ENCODE data around the gene KCTD1. TPM values are rescaled to one million over a fixed set of nuclear protein-coding genes. Genes with fewer than 3 reads are reported as not detected.

Gene KCTD1
- total and polyA plus RNA-seq, 2 of the 8 experiments (the other 6 are each of a cell fraction or from before 2014, with no cell fraction given): 7.7 to 14.0 TPM

DNA sequence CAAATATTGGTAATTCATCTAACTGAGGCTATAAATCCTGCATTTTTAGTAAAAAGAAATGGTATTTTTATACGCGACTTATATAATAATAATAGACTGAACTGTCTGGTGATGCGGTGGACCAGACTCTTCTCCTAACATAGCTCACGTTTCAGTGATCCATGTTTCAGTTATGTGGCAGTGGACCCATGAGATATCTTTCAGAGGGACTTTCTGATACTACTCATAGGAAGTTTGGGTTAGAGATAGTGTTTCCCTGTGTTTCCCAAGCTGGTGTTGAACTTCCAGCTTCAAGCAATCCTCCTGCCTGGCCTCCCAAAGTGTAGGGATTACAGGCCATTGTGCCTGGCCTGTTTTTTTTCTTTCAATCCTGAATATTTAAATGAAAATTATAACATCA, 59.2 kb downstream of the KCTD1 start:
- no peak for FAIRE-seq
- no peak overlapping the region for H3K4me2 ChIP-seq (ENCODE audit: insufficient read depth in 1 of 2, low read depth in 2 of 2, low read length in 2 of 2)
- H3K23me2 ChIP-seq (ENCODE audit: low read depth, low read length): no peaks in the 10 kb centered on the region
- TF ChIP-seq, protein P1, sequence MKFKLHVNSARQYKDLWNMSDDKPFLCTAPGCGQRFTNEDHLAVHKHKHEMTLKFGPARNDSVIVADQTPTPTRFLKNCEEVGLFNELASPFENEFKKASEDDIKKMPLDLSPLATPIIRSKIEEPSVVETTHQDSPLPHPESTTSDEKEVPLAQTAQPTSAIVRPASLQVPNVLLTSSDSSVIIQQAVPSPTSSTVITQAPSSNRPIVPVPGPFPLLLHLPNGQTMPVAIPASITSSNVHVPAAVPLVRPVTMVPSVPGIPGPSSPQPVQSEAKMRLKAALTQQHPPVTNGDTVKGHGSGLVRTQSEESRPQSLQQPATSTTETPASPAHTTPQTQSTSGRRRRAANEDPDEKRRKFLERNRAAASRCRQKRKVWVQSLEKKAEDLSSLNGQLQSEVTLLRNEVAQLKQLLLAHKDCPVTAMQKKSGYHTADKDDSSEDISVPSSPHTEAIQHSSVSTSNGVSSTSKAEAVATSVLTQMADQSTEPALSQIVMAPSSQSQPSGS (IDR thresholded peaks at IDR 0.05; ENCODE audit: low read length): no peak
- TF ChIP-seq RAD21 (IDR thresholded peaks at IDR 0.05 in 1 of 2, conservative IDR thresholded peaks at IDR 0.05 in 1 of 2; ENCODE audit: low read depth in 2 of 2, low read length in 2 of 2) (no peak), SP2 (IDR thresholded peaks at IDR 0.05; ENCODE audit: low read length) (no peak), SP1 (IDR thresholded peaks at IDR 0.05; ENCODE audit: low read depth, low read length) (no peak), GABPA (IDR thresholded peaks at IDR 0.05; ENCODE audit: borderline replicate concordance, insufficient read depth, low read length) (no peak), ZNF274 (IDR thresholded peaks at IDR 0.05; ENCODE audit: borderline replicate concordance, extremely low read depth, low read length) (no peak), YY1 (IDR thresholded peaks at IDR 0.05; ENCODE audit: low read depth, low read length) (no peak), TEAD4 (IDR thresholded peaks at IDR 0.05; ENCODE audit: low read depth, low read length) (no peak), JUND (IDR thresholded peaks at IDR 0.05; ENCODE audit: low read length) (no peak), CREB1 (IDR thresholded peaks at IDR 0.05) (no peak), GTF2F1 (IDR thresholded peaks at IDR 0.05; ENCODE audit: borderline replicate concordance, low read depth, low read length) (no peak), SRF (IDR thresholded peaks at IDR 0.05; ENCODE audit: low read depth, low read length) (no peak), PHF8 (conservative IDR thresholded peaks at IDR 0.05; ENCODE audit: low read depth, low read length) (no peak), SIRT6 (IDR thresholded peaks at IDR 0.05; ENCODE audit: low read length) (no peak)

More for the DNA sequence above, 59.2 kb downstream of the KCTD1 start:
- H3K9ac ChIP-seq (replicated peaks in 1 of 4; ENCODE audit: extremely low read depth in 1 of 4, low read depth in 3 of 4, low read length in 3 of 4): no peak overlapping the region
- H4K5ac ChIP-seq (ENCODE audit: insufficient read length, low read depth, low read length): no peak overlapping the region
- no peak overlapping the region for H3K56ac ChIP-seq (replicated peaks; ENCODE audit: insufficient read length, low read depth, low read length)
- H2BK20ac ChIP-seq (ENCODE audit: low read length): no peak overlapping the region
- no peak overlapping the region for H3K27ac ChIP-seq (ENCODE audit: low read depth, low read length)
- no peaks in the 10 kb centered on the region for H3K79me2 ChIP-seq (ENCODE audit: control insufficient read depth in 1 of 2, insufficient read depth in 2 of 2, low read length in 2 of 2)
- no peaks in the 10 kb centered on the region for H4K20me1 ChIP-seq (replicated peaks in 1 of 2; ENCODE audit: control insufficient read depth in 1 of 2, insufficient read depth in 2 of 2, low read length in 2 of 2)
- H4K91ac ChIP-seq (replicated peaks; ENCODE audit: insufficient read length, low read length): no peak overlapping the region
- H3K4ac ChIP-seq (replicated peaks; ENCODE audit: insufficient read length, low read depth, low read length): no peak overlapping the region
- no peak overlapping the region for H3K18ac ChIP-seq (ENCODE audit: extremely low read depth, low read length)
- ChIA-PET CTCF (ENCODE audit: partially characterized antibody) (interaction anchor here (0.7 to 9.1 kb wide), 4 partner anchors 16 to 46 kb away, joined by 3 to 67 read pairs (median 4); no protein-coding TSS in a partner anchor), POLR2A (ENCODE audit: partially characterized antibody) (interaction anchor here (0.6 to 1.5 kb wide), 2 partner anchors 18 to 59 kb away, joined by 3 read pairs; no protein-coding TSS in a partner anchor)
- H2AK5ac ChIP-seq (ENCODE audit: low read depth, low read length): no peak overlapping the region
- no peak overlapping the region for H4K8ac ChIP-seq (ENCODE audit: extremely low read depth, insufficient read depth, low read length)
- no peaks in the 10 kb centered on the region for H3K79me1 ChIP-seq (ENCODE audit: low read depth, low read length)
- no peaks in the 10 kb centered on the region for H3K36me3 ChIP-seq (ENCODE audit: control insufficient read depth in 2 of 4, insufficient read depth in 4 of 4, low read length in 3 of 4)
- H3K4me3 ChIP-seq (ENCODE audit: extremely low read depth in 1 of 4, insufficient read depth in 2 of 4, low read depth in 3 of 4, low read length in 4 of 4): no peak overlapping the region
- no peak for DNase-seq (ENCODE audit: low read depth in 1 of 2, low spot score in 2 of 2)
- 91% methylated on average over 4 of the region's 4 CpGs; no CpG with 5 or more reads in 1 of the 2 experiments for WGBS, 2 experiments (ENCODE audit: extremely low coverage in 1 of 2, insufficient coverage in 1 of 2, insufficient read length in 1 of 2, insufficient replicate concordance in 2 of 2, low coverage in 1 of 2, low lambda C conversion rate in 2 of 2, missing lambda C conversion rate in 1 of 2)
- H3K14ac ChIP-seq (ENCODE audit: insufficient read length): no peak overlapping the region
- peaks cover 0 to 3% (median 0%) of the 10 kb centered on the region in 4 experiments; a peak in 3 of 7 replicates for H3K4me1 ChIP-seq (replicated peaks in 1 of 4; ENCODE audit: control insufficient read depth in 3 of 4, insufficient read depth in 4 of 4, low read length in 3 of 4)
- no peaks in the 10 kb centered on the region for H3K27me3 ChIP-seq (replicated peaks in 1 of 4; ENCODE audit: control insufficient read depth in 3 of 4, extremely low read depth in 1 of 4, insufficient read depth in 3 of 4, low read length in 3 of 4)
- no peak overlapping the region for H2BK5ac ChIP-seq (ENCODE audit: low read depth, low read length)
- no peak overlapping the region for H2AFZ ChIP-seq (ENCODE audit: low read length)
- no peak overlapping the region for H2BK120ac ChIP-seq (replicated peaks; ENCODE audit: low read depth, low read length)
- H3K23ac ChIP-seq (ENCODE audit: insufficient read length): no peak overlapping the region
- no peak overlapping the region for H2BK15ac ChIP-seq (ENCODE audit: low read length)
- H3K9me3 ChIP-seq (ENCODE audit: insufficient read depth in 2 of 2, low read depth in 1 of 2, low read length in 1 of 2): no peaks in the 10 kb centered on the region
- H2BK12ac ChIP-seq (ENCODE audit: low read depth, low read length): no peak overlapping the region

Data from H1 (cell line).